MCF 10A (cell line): ENCODE results near the gene CCDC197. TPM values are rescaled to one million over a fixed set of nuclear protein-coding genes. Genes with fewer than 3 reads are reported as not detected.

Source experiments
- BruUV-seq: library from RNA; stranded (reverse); fragments of 400-500 nt; replicated peaks from 2 replicates; lab custom pipeline; 2021; lab: Mats Ljungman, UMichigan
- CTCF ChIA-PET: fragments of 300-600 bp; sonication (Branson Sonifier 250); formaldehyde crosslinking; extraction: SDS; loops from one replicate; lab custom pipeline; 2021; ENCODE audit warnings: antibody characterized with exemption, inconsistent platforms; lab: Yijun Ruan, JAX
- POLR2A ChIA-PET: fragments of 300-600, 350-650 bp; sonication (Branson Sonifier 250); formaldehyde crosslinking; extraction: SDS; loops from one replicate; lab custom pipeline; 2020; ENCODE audit warnings: antibody characterized with exemption, inconsistent platforms; lab: Yijun Ruan, JAX
- DNase-seq: peaks from one replicate; pipeline ENCODE4 v3.0.0-alpha.2; 2018; ENCODE audit not compliant: unreplicated experiment
- H3K27ac Mint-ChIP-seq: one replicate; pipeline ENCODE4 v1.8.0; 2022; ENCODE audit warnings: mild to moderate bottlenecking, low read depth, mixed read lengths; ENCODE audit not compliant: unreplicated experiment
- H3K27me3 Mint-ChIP-seq: one replicate; pipeline ENCODE4 v1.8.0; 2022; ENCODE audit warnings: mixed read lengths; ENCODE audit not compliant: insufficient read depth, unreplicated experiment
- H3K36me3 Mint-ChIP-seq: one replicate; pipeline ENCODE4 v1.8.0; 2022; ENCODE audit warnings: mild to moderate bottlenecking, moderate library complexity, mixed read lengths; ENCODE audit not compliant: insufficient read depth, unreplicated experiment
- H3K4me1 Mint-ChIP-seq: one replicate; pipeline ENCODE4 v1.8.0; 2022; ENCODE audit warnings: mixed read lengths; ENCODE audit not compliant: insufficient read depth, unreplicated experiment
- H3K4me3 Mint-ChIP-seq: one replicate; pipeline ENCODE4 v1.8.0; 2022; ENCODE audit warnings: mild to moderate bottlenecking, moderate library complexity, mixed read lengths; ENCODE audit not compliant: unreplicated experiment
- H3K9me3 Mint-ChIP-seq: one replicate; pipeline ENCODE4 v1.8.0; 2022; ENCODE audit warnings: mixed read lengths; ENCODE audit not compliant: unreplicated experiment
- CTCF ChIP-seq: fragments of 200-600 bp; IDR thresholded peaks from one replicate; pipeline ENCODE4 v1.8.0; 2022; ENCODE audit warnings: antibody characterized with exemption, mild to moderate bottlenecking; ENCODE audit not compliant: unreplicated experiment
- intact Hi-C: fragments of 100-400 bp; cut with micrococcal nuclease; formaldehyde crosslinking; loops from 2 replicates; pipeline ENCODE4 v1.14.1; 2022
- total RNA-seq: library from RNA; stranded (reverse); gene quantifications from 2 replicates; pipeline ENCODE4 v1.2.3, GENCODE V29; 2022

Gene CCDC197
- total RNA-seq, 1 experiment from 2014 or later, result not detected

DNA sequence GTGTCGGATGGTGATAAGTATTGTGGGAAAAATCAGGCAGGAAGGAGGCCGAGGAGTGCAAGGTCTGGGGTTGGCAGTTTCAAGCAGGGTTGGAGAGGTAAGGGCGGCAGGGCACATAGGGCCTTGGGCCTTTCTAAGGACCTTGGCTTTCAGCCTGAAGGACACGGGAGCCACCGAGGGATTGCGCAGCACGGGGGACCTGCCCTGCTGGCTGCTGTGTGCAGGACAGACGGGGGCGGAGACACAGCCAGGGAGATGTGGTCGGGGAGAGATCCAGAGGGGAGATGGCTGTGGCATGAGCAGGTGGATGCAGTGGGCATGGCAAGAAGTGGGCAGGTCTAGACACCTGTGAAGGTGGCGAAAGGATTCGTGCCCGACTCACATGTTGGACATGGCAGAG, 43.7 kb downstream of the CCDC197 start:
- no peak for TF ChIP-seq CTCF
- POLR2A ChIA-PET, result no interaction called here
- Mint-ChIP-seq H3K27me3 (no peaks in the 10 kb centered on the region), H3K4me1 (peaks cover 5% of the 10 kb centered on the region), H3K27ac (no peak overlapping the region), H3K9me3 (no peaks in the 10 kb centered on the region), H3K36me3 (peaks cover 28% of the 10 kb centered on the region), H3K4me3 (no peak overlapping the region)
- intact Hi-C loops, result no loop called here
- BruUV-seq, result no TSS peak
- no peak for DNase-seq
- CTCF ChIA-PET, result interaction anchor here (0.8 kb wide), 1 partner anchor 139 kb away, joined by 3 read pairs; no protein-coding TSS in a partner anchor

DNA sequence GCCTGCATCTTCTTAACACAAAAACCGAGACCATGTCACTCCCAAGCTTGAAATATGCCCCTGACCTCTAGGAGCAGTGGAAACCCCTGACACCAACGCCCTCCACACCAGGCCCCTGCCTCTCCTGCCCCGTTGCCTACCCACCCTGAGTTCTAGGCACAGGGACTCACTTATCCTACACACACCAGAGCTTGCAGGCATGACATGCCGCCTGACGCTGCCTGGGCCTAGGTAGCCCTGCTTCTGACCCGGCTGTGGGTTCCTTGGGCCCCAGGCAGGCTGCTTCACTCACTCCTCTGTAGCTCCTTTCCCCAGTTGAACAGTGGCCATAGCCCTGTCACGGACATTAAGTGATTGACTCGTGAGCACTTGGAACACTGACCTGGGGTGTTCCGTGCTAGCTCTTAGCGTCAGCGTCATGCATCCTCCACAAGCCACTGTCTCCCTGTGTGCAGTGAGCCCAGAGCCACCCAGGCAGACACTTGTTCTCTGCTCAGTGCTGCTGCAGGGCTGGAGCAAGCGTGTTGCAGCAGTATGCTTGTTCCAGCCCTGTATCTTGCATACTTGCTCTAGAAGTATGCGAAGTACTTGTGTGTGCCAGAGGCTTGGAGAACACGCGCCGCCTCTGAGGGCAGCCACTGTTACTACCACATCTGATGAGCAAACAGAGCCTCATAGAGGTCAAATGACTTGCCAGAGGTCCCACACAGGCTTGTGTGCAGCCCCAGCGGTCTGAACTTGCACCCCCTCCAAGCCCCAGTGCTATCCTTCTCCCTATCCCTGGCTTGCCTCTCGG, 44.6 kb downstream of the CCDC197 start:
- H3K27ac Mint-ChIP-seq, result no peak overlapping the region
- no peak for TF ChIP-seq CTCF
- peaks cover 30% of the 10 kb centered on the region for H3K36me3 Mint-ChIP-seq
- no peaks in the 10 kb centered on the region for H3K9me3 Mint-ChIP-seq
- no peaks in the 10 kb centered on the region for H3K27me3 Mint-ChIP-seq
- DNase-seq, result no peak
- CTCF ChIA-PET, result interaction anchor here (0.5 to 1.5 kb wide), 3 partner anchors 95 to 507 kb away, joined by 3 read pairs; no protein-coding TSS in a partner anchor
- intact Hi-C loops, result no loop called here
- POLR2A ChIA-PET, result no interaction called here
- no TSS peak for BruUV-seq
- H3K4me3 Mint-ChIP-seq, result no peak overlapping the region
- peaks cover 2% of the 10 kb centered on the region for H3K4me1 Mint-ChIP-seq

GRCh38 chr14:94042433-94043091, 45.5 kb downstream of the CCDC197 start:
- no TSS peak for BruUV-seq
- H3K27me3 Mint-ChIP-seq, result no peaks in the 10 kb centered on the region
- intact Hi-C loops, result no loop called here
- POLR2A ChIA-PET, result interaction anchor here (0.6 kb wide), 1 partner anchor 26 kb away, joined by 3 read pairs; no protein-coding TSS in a partner anchor
- H3K36me3 Mint-ChIP-seq, result peaks cover 37% of the 10 kb centered on the region
- no peak for TF ChIP-seq CTCF
- CTCF ChIA-PET, result interaction anchor here (0.5 to 1.5 kb wide), 3 partner anchors 9 to 507 kb away, joined by 3 read pairs; no protein-coding TSS in a partner anchor
- H3K4me3 Mint-ChIP-seq, result no peak overlapping the region
- no peak overlapping the region for H3K27ac Mint-ChIP-seq
- no peaks in the 10 kb centered on the region for H3K9me3 Mint-ChIP-seq
- H3K4me1 Mint-ChIP-seq, result no peaks in the 10 kb centered on the region
- DNase-seq, result no peak
